ENCODE results near the gene SLIT1.

- TF ChIP-seq CTCF (IDR thresholded peaks at IDR 0.05; ENCODE audit: insufficient read depth, low read length, poor library complexity, severe bottlenecking) (no peak), EZH2phosphoT487 (conservative IDR thresholded peaks at IDR 0.05; ENCODE audit: low read length) (no peak)
These were observed 49.0 kb downstream of the SLIT1 start for GRCh38 chr10:97136756-97137155.

Data from SU-DHL-6 (cell line).